Dermis microvascular lymphatic vessel endothelial cell (primary cell): Measurements from ENCODE around the gene STPG4. TPM values are rescaled to one million over a fixed set of nuclear protein-coding genes. Genes with fewer than 3 reads are reported as not detected.

Experiments used
- DNase-seq, 2 donors: peaks; one replicate each; pipeline versions ENCODE4 v3.0.0 to v3.0.0-alpha.2; 2010; ENCODE audit warnings: low read depth in 2 of 2
- total RNA-seq: library from RNA; depleted of rRNA; stranded (reverse); fragments of >200 nt; gene quantifications from 2 replicates; pipeline ENCODE4 v1.2.1, GENCODE V29; 2014

Gene STPG4
- total RNA-seq, 1 donor from 2014 or later, result under 0.01 TPM

DNA sequence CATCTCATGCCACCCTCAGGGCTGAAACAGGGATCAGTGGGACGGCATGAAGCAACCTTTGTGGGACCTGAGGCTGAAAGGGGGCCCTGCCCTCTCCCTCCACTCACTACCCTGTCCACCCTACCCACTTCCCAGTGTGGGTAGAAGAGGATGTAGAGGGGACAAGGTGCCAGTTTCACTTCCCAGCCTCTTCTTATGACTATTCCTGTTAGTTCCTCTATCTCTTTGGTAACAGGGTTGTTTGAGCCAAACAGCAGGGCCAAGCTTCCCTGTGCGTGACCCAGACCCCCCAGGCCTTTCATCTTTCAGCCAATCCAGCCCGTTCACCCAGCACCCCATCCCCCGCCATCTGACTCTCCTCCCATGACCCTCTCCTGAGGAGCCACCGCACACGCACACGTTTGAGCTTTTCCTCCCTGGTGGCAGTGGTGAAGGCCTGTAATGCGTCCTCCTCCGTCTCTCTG, 82.3 kb downstream of the STPG4 start:
- no peak for DNase-seq

DNA sequence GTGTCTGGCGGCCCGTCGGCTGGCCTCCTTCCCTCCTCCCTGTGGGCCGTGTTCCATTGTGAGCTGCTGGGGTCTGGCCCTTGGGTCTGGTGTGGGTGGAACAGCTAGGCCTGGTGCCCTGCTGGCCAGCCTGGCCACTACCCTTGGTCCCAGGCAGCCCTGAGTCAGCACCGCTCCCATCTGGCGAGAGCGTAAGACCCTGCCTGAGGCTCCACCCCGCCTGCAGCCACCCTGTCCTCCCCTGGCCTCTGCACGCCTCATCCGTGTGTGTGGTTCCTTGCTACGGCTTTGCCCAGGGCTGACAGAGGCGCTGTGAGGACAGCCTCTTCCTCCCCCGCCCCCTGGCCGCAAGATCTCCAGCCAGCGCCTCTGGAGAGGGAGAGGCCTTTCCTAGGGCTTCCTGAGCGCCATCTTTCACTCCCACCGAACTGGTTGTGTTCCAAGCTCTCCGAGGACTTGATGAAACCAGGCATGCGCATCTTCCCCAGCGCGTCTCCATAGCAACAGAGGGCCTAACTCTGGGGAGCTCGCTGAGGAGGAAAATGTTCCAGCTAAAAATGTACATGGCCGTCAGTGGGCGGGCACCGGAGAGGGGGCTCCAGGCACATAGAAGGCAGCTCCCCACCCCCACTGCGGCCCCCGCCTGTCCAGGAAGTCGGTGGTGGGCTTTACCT, 83.0 kb downstream of the STPG4 start:
- no peak for DNase-seq

DNA sequence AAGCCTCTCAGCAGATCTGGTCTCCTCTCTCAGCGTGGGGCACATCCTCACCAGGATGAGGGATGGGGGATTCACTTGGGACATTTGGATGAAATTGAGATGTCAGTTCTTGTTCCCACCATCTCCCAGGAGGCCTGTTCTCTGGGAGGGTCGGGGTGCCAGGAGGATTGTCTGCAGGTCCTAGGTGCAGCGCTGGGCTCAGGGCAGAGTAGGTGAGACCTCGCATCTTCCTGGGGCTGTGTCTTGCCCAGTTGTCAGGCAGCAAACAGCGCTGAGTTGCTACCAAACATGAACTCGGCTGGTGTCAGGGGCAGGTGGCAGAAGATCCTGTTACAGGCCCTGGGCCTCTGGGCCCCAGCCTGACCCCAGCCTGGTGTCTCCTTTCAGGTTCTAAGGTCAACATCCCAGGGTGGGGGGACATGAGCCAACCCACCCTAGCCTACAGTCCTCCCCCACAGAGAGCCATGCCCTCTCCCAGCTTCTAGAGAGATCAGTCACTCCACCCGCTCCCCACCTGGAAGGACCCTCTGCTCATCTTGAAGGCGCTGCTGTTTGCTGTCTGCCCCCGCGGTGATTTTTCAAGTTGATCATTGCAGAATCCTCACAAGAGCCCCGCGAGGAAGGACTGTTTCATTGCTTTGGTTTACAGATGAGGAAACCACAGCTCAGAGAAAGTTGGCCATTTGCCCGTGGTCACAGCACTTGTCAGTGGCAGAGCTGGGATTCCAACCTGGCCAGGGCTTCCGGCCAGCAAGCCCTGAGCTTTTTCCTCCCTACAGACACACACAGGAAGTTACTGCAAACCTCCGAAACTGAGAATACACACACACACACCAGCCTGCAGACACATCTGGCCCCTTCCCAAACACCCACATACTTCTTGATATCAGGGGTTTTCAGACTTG, 83.9 kb downstream of the STPG4 start:
- peak; percentile 83 to 93 for DNase-seq

DNA sequence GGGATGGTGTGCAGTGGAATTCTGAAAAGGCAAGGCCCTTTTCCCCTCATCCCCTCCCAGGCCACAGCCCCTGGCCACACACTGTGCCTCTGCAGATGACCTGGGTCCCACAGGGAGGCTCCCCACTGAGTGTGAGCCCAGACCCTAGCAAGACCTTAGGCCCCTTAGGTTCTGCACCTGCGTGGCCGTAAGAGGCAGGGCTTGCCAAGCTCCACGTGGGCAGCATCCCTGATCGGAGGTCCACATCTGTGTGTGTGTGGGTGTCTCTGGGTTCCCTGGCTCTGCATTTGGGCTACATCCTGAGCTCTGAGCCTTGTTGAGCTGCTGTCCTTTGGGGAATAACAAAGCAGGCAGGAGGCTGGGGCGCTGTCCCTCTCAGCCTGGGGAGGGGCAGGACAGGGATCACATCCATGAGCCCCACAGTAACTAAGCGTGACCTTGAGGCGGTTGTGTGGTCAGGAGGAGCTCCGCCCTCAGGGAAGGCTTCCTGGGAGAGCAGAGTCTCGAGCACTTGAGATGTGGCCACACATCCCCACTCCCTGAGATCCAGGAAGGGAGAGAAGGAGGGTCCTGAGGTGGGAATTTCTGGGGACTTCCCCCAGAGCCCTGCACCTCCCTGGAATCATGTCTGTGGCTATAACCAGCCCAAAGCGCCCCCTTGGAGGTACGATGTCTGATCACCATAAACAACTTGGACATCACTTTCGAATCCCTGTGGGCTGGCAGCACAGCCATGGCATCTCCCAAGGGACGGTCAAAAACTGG, 84.8 kb downstream of the STPG4 start:
- DNase-seq, result no peak

DNA sequence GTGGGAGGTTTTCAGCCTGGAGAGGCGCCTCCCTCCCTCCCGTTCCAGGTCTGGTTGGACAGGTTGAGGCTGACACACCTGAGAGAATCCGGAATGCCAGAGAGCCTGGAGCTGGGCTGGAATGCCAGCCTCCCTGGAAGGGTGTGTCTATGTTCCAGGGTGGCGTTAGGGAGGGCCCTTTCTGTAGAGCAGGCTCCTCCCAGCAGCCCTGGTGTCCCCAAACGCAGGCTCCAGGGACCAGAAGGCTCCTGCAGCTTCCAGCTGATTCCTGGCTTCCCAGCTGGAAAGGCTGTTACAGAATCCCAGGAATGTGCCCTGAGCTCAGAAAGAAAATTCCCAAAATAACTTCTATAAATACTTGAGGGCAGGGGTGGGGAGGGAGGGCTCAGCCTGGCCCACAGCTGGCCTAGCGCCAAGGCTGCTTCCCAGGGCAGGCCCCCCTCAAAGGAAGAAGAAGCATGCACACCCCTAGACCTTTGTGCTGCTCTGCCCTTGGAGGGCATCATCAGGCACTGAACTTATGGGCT, 85.4 kb downstream of the STPG4 start:
- peak in 1 of 2 donors; percentile 33 for DNase-seq

DNA sequence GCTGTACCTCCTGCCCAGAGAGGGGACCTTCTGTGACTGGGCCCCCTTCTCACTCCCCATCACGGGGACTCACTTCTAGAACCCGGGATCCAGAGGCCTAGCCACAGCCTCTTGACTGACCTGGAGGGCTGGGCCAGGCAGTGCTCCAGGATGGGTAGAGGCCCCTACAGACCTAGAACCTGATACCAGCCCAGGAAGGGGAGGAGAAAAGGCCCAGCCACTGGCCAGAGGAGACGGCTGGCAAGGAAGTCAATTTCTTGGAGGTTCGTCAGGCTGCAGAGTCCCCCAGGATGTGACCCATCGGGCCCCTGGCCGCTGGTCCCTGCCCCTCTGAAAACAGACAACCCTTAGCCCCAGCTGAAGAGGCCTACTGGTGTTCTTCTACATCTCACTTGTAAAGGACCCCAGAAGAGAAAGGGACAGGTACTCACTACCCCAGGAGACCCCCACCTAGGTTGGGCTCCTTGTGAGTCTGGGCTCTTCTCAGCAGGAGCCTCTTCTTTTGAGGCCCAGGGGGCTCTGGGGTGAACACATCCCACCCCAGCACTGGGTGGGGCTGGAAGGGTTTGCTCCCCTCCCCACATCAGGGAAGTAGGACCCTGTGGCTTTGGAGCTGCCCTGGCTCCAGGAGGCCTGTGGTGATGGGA, 86.0 kb downstream of the STPG4 start:
- no peak for DNase-seq

DNA sequence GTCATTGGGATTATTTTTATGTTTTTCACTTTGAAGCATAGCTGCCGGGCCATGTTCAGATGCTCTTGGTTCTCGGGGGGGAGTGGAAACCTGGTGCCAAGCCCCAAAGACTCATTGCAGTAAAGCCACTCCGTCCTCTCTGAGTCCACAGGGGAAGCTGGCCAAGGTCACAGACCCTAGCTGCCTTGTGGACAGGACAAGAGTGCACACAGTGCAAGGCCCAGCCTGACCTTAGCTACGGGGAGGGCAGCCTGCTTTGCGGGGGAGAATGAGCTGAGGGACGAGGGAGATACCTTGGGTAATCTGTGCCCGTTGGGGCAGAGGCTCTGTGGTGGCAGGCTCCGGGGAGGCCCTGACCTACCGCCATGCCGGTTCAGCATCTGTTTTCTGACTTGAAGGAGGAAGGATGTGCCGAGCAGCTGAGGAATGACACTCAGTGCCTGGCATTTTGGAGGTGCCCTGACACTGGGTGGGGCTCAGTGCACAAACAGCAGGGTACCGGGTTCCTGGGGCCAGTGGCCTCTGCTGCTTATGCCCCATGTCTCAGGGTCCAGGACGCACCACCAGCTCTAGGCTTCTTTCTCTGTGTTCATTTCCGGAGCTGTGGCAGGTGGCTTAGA, 87.2 kb downstream of the STPG4 start:
- no peak for DNase-seq

DNA sequence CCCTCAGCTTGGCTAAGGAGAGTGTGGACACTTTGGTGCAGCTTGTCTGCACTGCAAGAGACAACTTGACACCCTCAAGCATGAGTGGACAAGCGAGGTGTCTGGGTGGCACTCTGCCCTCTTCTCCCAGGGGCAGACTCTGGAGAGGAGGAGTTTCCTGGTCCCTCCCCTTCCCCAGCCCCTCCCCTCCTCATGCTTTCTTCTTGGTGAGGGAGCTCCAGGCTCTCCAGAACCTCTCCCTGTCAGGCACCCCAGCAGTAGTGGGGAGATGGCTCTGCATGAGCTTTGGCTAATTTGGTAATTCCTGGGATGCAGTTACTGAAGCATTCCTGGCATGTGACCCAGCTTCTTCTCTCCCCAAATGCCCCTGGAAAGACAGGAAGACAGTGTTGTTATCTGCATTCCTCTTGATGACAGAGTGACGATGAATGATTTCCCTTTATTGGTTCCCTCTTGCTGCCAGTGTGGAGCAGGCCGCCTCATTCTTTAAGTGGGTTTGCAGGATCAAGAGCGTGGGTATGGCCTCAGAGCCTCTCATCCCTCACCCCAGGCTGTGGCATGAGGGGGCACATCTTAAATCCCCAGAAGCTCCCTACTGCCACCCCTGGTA, 89.2 kb downstream of the STPG4 start:
- peak in 1 of 2 donors; percentile 75 for DNase-seq

DNA sequence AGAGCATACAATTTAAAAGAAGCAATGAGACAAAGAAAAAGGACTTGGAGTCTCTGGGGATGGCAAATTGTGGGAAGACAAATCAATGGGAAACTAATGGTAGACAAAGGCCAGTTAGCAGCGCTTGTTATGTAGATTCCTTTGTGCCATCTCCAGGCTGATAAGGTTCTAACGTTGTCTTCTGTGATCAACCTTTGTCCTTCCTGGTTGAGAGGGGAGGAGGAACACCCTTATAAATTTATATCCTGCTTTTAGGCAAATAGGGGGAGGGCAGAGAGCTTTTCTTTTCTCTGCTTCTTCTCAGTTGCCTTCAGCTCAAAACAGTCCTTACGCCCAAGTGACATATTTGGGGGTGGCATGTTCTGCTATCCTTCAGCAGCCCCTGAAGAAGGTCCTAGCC, 89.8 kb downstream of the STPG4 start:
- no peak for DNase-seq

DNA sequence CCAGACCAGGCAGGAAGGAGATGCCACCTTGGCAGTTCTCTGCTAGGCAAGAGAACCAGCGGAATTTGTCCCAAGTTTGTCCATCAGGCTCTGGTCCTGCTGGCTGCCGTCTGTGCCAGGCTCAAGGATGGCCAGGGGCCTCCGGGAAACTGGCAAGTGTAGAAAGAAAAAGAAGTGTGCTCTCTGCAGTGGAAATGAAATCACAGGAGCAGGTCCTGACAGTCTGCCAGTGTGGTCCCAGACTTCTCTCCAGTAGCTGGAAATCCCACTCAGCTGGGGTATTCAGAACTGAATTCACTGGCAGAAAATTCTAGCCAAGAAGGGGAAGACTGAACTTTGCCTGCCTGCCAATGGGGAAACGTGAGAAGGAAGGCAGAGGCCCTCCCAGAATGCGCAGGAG, 91.0 kb downstream of the STPG4 start:
- DNase-seq, result no peak

DNA sequence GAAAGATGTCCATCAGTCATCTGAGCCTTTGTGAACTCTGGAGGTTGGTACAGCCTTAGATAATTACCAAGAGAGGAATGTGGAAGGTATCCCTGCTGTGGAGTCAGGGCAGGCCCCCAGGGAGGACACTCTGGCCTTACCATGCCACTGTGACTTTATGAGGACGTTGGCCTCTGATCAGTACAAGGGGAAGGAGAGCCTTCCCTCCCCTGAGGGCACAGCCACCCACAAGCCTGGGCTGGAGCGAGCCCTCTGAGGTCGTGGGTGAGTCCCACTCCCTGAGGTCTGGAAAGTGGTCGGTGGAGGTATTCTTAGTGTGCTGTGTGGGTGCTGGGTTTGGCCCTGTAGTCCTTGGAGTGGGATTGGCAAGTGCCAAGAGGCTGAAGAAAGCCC, 91.6 kb downstream of the STPG4 start:
- DNase-seq, result no peak

DNA sequence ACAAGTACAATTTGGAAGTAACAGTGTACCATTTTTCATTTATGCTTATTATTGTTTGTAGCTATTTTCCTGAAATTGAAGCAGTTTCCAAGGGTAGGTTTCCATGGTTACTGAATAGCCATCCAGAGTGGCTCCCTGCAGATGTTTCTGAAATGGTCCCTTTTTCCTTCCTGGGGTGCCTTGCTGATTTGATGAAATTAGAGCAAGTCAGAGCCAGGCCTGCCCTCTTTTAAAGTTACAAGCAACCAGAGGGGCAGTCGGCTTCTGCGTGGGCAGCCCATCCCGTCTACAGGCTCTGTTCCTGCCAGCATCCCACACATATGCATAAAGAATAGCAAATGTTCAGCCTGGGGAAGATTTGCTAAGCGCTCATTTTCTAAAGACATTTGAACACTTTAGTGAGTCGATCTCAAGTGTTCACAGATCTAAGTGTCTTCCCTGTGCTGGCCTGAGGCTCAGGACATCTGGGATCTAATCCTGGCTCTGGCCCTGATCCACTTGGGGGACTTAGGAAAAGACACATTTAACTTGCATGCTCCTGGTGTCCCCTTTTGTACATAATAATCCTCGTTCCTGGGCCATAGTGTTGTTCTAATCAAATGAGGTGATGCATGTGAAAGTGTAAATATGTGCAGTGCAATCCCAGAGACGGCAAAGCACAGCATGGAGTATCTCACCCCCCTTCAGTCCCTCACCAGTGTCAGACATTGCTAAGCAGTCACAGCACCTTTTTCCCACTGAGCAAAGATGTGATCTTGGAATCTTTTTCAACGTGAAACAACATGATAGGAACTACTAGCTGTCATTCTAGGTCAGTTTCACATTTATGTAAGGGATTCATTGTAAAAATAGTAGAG, 92.2 kb downstream of the STPG4 start:
- no peak for DNase-seq

DNA sequence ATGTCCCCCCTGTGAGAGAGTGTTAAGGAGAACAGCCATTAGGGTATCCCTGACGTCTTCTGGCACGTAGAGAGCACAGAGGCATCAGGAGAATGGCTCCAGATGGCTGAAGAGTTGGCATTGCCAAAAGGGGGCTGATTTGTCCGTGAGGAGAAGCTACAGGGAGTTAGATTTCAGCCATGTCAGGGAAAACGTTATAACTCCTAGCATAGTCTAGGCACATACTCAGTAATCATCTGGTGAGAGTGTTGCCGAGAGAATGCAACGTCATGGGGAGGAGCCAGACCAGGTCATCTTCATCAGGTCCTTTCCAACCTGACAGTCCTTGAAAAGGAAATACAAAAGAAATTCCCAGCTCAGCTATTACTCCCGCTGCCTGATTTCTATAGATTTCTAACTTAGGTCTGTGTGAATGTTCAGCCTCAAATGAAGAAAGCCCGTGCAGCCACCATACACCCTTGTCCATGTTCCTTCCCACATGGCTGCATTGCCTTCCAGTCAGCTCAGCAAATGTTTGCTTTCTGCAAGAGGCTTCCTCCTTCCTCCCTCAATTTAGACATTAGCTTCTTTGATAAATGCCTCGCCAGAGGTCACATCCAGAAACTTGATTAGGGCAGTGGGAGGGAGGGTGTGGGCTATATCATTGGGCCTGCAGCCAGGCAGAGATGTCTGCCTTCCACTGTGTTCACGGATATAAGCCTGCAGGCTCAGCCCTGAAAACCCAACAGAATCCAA, 93.0 kb downstream of the STPG4 start:
- no peak for DNase-seq

DNA sequence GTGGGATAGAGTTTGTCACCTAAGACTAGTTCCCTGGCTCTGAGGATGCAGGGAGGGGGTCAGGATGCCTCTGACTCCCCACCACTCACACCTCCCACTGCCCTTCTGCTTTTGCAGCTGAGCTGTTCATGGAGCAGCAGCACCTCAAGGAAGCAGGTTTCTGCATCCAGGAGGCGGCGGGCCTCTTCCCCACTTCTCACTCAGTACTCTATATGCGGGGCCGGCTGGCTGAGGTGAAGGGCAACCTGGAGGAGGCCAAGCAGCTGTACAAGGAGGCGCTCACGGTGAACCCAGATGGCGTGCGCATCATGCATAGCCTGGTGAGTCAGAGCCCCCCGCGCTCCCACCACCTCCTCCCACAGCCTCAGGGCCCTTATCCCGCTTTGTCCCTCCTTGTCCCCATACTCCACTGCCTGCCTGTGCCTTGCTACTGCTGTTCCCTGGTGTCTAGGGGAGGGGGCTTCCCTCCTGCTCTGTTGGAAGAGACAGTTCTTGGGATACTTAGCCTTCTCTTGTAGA, 94.4 kb downstream of the STPG4 start:
- DNase-seq, result no peak

DNA sequence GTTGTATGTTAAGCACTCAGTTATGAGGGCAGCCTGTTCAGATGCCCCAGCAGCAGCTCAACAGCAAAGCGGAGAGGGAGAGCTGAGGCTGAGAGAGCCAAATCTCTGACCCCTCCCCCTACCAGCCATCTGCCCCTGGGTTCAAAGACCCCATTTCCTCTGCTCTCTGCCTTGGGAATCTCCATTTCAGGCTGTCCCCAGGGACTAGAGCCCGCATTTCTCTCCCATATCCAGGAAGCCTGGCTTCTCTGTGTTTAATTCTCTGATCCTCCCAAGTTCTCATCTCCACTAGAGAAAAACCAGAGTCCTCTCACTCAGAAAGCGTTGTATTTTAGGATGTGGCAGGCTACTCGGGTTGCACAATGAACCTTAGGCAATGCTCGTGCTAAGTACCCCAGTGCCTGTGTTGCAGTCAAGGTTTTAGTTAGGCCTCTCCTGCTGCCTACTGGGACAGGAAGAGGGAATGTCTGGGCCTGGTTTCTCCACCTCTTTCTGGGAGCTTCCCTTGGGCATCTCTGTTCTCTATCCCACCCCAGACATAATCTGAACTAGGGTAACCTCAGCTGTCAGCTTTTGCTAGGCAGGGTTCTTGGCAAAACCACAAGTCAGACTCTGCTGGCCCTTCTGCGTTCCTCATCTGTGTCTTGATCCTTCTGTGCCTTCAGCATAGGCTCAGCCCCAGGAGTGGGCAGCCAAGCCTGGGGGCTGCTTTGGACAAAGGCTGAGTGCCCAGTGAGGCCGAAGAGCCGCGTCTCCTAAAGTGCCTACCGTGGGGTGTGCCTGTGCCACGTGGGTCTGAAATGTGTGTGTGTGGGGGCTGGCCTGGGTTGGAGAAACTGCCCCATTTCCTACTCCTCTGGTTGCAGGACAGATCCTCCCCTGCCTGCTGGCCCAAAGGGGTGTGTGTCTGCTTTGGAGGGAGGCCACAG, 96.8 kb downstream of the STPG4 start:
- no peak for DNase-seq

DNA sequence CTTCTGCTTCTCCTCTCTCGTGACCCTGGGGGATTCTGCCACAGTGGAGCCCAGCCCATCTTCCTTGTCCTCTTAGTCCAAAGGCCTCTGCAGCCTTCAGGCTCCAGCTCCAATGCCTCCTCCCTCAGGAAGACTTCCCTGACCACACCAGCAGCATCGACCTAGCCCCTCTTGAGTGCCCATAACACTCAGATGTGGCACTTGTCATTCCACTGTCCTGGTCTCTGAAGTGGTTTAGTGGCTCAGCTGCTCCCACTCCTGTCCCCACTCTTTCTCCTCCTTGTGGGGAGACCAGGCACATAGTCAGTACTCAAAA, 97.5 kb downstream of the STPG4 start:
- no peak for DNase-seq

DNA sequence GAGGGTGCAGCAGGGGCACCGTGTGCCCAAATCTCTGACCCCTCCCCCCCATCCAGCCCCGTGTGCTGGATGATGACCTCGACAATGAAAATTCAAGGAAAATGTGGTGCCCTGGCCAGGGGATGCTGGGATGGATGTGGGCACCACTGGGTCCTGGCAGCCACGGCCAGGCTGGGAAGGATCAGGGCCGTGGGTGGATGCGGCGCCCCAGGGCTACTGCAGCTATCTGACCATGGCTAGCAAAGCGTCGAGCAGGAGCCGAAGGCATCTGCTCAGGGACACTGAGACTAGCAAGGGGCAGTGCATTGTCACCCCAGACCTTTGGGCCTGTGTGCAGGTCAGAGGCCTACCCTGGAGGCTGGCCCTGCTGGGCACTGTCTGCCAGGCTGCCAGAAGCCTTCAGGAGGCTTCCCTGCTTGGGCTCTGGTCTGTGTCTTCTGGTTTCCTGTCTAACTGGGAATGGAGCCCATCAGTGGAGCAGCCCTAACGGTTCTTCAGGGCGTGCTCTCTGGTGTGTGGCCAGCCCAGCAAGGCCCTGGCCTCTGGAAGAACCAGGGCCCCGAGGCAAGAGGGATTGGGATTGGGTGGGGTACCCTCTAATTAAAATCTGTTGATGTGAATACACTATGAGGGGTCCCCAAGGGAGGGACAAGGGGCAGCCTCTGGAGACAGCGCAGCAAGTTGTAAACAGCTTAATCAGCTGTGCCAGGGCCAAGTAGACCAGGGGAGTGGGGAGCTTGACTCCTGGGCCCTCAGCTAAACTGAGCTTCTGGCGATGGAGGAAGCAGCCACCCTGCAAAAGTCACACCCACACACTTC, 98.0 kb downstream of the STPG4 start:
- no peak for DNase-seq
